Uterus (tissue), 2 donors: ENCODE measurements around the gene LLPH.

ENCODE experiments used
- POLR2A ChIP-seq, 2 donors: fragments of 450-650 bp; IDR thresholded peaks; one replicate each; pipeline ENCODE4 v1.6.1; 2016; ENCODE audit warnings: antibody characterized with exemption in 2 of 2, mild to moderate bottlenecking in 1 of 2, moderate library complexity in 1 of 2
- TF ChIP-seq, protein P1 (sequence below), 4 experiments: fragments of 200-600 bp in 2 of 4; fragments of 450-650 bp in 2 of 4; sonication (generic) in 2 of 4; IDR thresholded peaks; one replicate each; pipeline ENCODE4 v1.5.1; 2016 to 2019; ENCODE audit warnings: antibody characterized with exemption in 4 of 4, mild to moderate bottlenecking in 2 of 4, moderate library complexity in 1 of 4

DNA sequence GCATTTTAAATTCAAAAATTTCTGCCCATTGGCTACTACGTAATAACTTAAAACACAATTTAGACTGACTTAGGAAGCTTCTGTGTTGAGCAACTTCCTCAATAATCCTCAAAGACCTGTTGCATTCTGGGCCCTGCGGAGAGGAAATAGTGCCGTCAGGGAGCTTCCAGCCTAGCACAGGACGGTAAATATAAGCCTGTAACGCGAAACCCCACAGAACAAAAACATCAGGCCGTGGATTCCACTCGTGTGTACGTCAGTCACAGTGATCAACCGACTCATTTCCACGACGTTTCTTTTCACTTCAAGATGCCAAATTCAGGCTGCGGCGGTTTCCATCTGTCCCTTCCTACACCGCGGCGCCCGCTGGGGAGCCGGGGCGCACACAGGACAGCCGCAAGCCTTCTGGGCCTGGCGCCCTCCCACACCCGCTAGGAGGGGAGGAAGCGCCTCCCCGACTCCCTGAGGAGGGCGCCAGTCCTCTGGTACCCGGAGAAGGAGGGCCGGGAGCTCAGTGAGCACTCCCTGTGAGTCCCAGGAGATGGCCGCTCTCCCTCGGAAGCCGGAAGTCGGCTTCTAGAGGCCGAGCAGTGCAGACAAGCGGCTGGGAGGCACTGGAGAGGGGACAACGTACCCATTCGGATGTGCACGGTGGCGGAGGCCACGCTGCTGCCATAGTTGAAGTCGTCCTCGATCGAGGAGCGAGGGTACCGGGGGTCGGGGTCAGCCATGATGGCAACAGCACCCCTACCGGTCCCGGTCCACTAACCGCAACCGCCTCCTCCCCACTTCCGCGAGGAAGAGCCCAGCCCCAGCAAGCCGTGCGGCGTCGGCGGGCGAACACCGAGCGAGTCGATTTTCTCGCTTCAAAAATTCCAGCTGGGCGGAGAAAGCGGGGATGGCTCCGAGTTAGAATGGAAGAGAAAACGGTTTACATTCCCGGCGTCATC lies 38.9 kb upstream of the LLPH start, which contains the start of gene TMBIM4:
- TF ChIP-seq, protein P1, sequence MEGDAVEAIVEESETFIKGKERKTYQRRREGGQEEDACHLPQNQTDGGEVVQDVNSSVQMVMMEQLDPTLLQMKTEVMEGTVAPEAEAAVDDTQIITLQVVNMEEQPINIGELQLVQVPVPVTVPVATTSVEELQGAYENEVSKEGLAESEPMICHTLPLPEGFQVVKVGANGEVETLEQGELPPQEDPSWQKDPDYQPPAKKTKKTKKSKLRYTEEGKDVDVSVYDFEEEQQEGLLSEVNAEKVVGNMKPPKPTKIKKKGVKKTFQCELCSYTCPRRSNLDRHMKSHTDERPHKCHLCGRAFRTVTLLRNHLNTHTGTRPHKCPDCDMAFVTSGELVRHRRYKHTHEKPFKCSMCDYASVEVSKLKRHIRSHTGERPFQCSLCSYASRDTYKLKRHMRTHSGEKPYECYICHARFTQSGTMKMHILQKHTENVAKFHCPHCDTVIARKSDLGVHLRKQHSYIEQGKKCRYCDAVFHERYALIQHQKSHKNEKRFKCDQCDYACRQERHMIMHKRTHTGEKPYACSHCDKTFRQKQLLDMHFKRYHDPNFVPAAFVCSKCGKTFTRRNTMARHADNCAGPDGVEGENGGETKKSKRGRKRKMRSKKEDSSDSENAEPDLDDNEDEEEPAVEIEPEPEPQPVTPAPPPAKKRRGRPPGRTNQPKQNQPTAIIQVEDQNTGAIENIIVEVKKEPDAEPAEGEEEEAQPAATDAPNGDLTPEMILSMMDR (IDR thresholded peaks at IDR 0.05) = peak; percentile 29 to 70 (median 50)
- TF ChIP-seq POLR2A (IDR thresholded peaks at IDR 0.05) = peak; percentile 42 to 73
